Measurements from ENCODE around the gene NMNAT1. TPM values are rescaled to one million over a fixed set of nuclear protein-coding genes. Genes with fewer than 3 reads are reported as not detected.

NMNAT1 gene
- total and polyA plus RNA-seq, 7 donors, result 5.1 to 14.6 (median 9.7) TPM

Small RNA genes lying within 50 kb of the gene (small RNA-seq; reads per million reads assigned to genes)
- 0 reads per million in 3 donors for gene MIR5697

Other genes starting within 250 kb of the NMNAT1 start
- gene CLSTN1, start 119.5 kb upstream of the NMNAT1 start, total RNA-seq, result 10 to 100 TPM; 33.9 to 71.2 (median 36.4) TPM
- 100 to 1,000 TPM in 1 of 3 donors, 10 to 100 TPM in 2; 21.0 to 105 (median 28.9) TPM for gene CLSTN1, start 119.5 kb upstream of the NMNAT1 start, polyA plus RNA-seq
- gene CTNNBIP1, start 33.2 kb upstream of the NMNAT1 start, total RNA-seq, result 10 to 100 TPM in 3 of 4 donors, 1 to 10 TPM in 1; 9.2 to 18.2 (median 13.7) TPM
- 10 to 100 TPM; 19.8 to 20.3 (median 19.9) TPM for gene CTNNBIP1, start 33.2 kb upstream of the NMNAT1 start, polyA plus RNA-seq
- 10 to 100 TPM; 25.1 to 29.6 (median 27.3) TPM for gene LZIC, start 84 bp upstream of the NMNAT1 start, total RNA-seq
- gene LZIC, start 84 bp upstream of the NMNAT1 start, polyA plus RNA-seq, result 10 to 100 TPM; 23.7 to 50.4 (median 39.6) TPM
- gene RBP7, start 53.8 kb downstream of the NMNAT1 start, total RNA-seq, result 10 to 100 TPM in 2 of 4 donors, 1 to 10 TPM in 2; 4.2 to 13.2 (median 10.7) TPM
- 10 to 100 TPM in 1 of 3 donors, 1 to 10 TPM in 2; 7.1 to 10.8 (median 7.9) TPM for gene RBP7, start 53.8 kb downstream of the NMNAT1 start, polyA plus RNA-seq
- 100 to 1,000 TPM in 1 of 4 donors, 10 to 100 TPM in 3; 47.8 to 124 (median 59.4) TPM for gene UBE4B, start 89.5 kb downstream of the NMNAT1 start, total RNA-seq
- gene UBE4B, start 89.5 kb downstream of the NMNAT1 start, polyA plus RNA-seq, result 10 to 100 TPM; 10.2 to 22.6 (median 12.7) TPM